Esophagus squamous epithelium (tissue), 4 donors: Measurements from ENCODE around the gene IFT25.

Source experiments
- CTCF ChIP-seq, 6 experiments: fragments of 450-650 bp in 4 of 6; fragments of 200-600 bp in 2 of 6; sonication (generic) in 2 of 6; IDR thresholded peaks; one replicate each; pipeline ENCODE4 v1.5.1; 2016 to 2019; ENCODE audit warnings: antibody characterized with exemption in 6 of 6, mild to moderate bottlenecking in 4 of 6, moderate library complexity in 4 of 6
- POLR2A ChIP-seq, 4 donors: fragments of 450-650 bp; IDR thresholded peaks; one replicate each; pipeline ENCODE4 v1.6.1; 2017; ENCODE audit warnings: antibody characterized with exemption in 4 of 4, mild to moderate bottlenecking in 4 of 4, moderate library complexity in 3 of 4

- TF ChIP-seq POLR2A (IDR thresholded peaks at IDR 0.05) (no peak), CTCF (IDR thresholded peaks at IDR 0.05) (no peak)
Observed at GRCh38 chr1:53968125-53968513, 22.6 kb upstream of the IFT25 start.
